ENCODE results near the gene YEATS2. TPM values are rescaled to one million over a fixed set of nuclear protein-coding genes. Genes with fewer than 3 reads are reported as not detected.

The YEATS2 gene
- polyA plus RNA-seq, 3 donors, result 4.2 to 33.0 (median 5.0) TPM

DNA sequence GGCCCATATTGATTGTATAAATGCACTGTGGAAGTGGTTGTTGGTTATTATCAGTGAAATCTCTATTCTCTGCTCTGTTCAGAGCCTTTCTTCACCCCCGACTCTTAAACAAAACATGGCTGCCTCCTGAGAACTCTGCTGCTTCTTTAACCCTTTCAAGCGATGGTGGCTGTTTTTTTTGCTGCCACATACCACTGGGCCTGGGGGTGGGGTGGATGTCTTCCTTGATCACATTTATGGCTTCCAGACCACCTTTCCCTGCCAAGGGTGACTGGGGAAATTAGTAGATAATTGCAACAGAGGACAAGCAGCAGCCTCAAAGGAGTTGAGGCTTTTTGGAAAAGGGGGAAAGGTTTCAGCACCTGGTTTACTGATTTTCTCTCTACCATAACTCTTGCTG, 32.8 kb downstream of the YEATS2 start:
- Histone ChIP-seq H2AFZ (ENCODE audit: insufficient read depth, low read depth, low read length, poor library complexity, severe bottlenecking) (no peak overlapping the region), H3K9me3 (replicated peaks in 1 of 2; ENCODE audit: control insufficient read depth in 1 of 2, insufficient read depth in 1 of 2, low read length in 2 of 2) (no peaks in the 10 kb centered on the region), H3K36me3 (replicated peaks in 1 of 2; ENCODE audit: control insufficient read depth in 1 of 2, insufficient read depth in 2 of 2, low read length in 2 of 2) (peaks cover 82 to 94% of the 10 kb centered on the region in 2 donors), H3K79me2 (ENCODE audit: insufficient read depth, low read length) (no peaks in the 10 kb centered on the region), H3K27me3 (ENCODE audit: control insufficient read depth in 2 of 2, insufficient read depth in 2 of 2, low read length in 2 of 2) (no peaks in the 10 kb centered on the region), H3K4me1 (ENCODE audit: control insufficient read depth in 1 of 2, insufficient read depth in 2 of 2, low read length in 2 of 2) (no peaks in the 10 kb centered on the region), H3K4me3 (replicated peaks in 1 of 3; ENCODE audit: low read depth in 2 of 3, low read length in 3 of 3) (no peak overlapping the region), H3K27ac (ENCODE audit: low read depth in 1 of 2, low read length in 2 of 2) (no peak overlapping the region), H3K9ac (ENCODE audit: insufficient read depth, low read length, poor library complexity, severe bottlenecking) (no peak overlapping the region), H4K20me1 (ENCODE audit: insufficient read depth, low read length) (no peaks in the 10 kb centered on the region), H3K4me2 (replicated peaks; ENCODE audit: extremely low read depth, low read length, poor library complexity, severe bottlenecking) (no peak overlapping the region)
- Mint-ChIP-seq H3K27me3 (ENCODE audit: low read depth in 3 of 3) (no peaks in the 10 kb centered on the region), H3K4me3 (no peak overlapping the region), H3K27ac (no peak overlapping the region), H3K36me3 (peaks cover 77 to 93% of the 10 kb centered on the region in 2 donors), H3K4me1 (no peaks in the 10 kb centered on the region), H3K9me3 (peaks cover 0 to 3% (median 0%) of the 10 kb centered on the region in 7 donors)
- intact Hi-C loops (cut with micrococcal nuclease), result no loop called here
- no peak for DNase-seq
- TF ChIP-seq, protein P1, sequence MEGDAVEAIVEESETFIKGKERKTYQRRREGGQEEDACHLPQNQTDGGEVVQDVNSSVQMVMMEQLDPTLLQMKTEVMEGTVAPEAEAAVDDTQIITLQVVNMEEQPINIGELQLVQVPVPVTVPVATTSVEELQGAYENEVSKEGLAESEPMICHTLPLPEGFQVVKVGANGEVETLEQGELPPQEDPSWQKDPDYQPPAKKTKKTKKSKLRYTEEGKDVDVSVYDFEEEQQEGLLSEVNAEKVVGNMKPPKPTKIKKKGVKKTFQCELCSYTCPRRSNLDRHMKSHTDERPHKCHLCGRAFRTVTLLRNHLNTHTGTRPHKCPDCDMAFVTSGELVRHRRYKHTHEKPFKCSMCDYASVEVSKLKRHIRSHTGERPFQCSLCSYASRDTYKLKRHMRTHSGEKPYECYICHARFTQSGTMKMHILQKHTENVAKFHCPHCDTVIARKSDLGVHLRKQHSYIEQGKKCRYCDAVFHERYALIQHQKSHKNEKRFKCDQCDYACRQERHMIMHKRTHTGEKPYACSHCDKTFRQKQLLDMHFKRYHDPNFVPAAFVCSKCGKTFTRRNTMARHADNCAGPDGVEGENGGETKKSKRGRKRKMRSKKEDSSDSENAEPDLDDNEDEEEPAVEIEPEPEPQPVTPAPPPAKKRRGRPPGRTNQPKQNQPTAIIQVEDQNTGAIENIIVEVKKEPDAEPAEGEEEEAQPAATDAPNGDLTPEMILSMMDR (IDR thresholded peaks at IDR 0.05), result no peak
- WGBS (ENCODE audit: insufficient coverage), result no CpG with 5 or more reads among the region's 2 CpGs

DNA sequence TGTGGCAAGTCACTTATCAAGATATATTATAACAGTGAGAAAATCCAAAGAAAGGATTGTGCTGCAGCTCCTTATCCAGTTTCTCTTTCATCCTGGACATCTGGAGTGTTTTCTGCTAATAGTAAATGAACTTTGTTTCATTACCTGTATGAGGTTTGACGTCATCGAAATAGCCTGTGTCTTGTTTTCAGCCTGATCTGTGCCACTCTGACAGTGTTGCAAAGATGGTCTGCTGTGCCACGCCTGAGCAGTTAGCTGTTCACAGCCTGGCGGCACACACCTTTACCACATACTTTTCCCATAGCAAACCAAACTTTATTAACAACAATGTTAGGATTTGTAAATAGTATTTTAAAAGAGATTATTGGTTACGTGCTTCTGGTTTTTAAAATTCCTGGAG, 34.0 kb downstream of the YEATS2 start:
- no CpG with 5 or more reads among the region's 5 CpGs for WGBS (ENCODE audit: insufficient coverage)
- H3K9ac ChIP-seq (ENCODE audit: insufficient read depth, low read length, poor library complexity, severe bottlenecking), result no peak overlapping the region
- Mint-ChIP-seq H3K4me3 (no peak overlapping the region), H3K9me3 (peaks cover 0 to 3% (median 0%) of the 10 kb centered on the region in 7 donors), H3K36me3 (peaks cover 75 to 93% of the 10 kb centered on the region in 2 donors), H3K27ac (peak overlapping the region in 1 of 7 donors; percentile 27), H3K4me1 (no peaks in the 10 kb centered on the region), H3K27me3 (ENCODE audit: low read depth in 3 of 3) (no peaks in the 10 kb centered on the region)
- no peaks in the 10 kb centered on the region for H3K27me3 ChIP-seq (ENCODE audit: control insufficient read depth in 2 of 2, insufficient read depth in 2 of 2, low read length in 2 of 2)
- intact Hi-C loops (cut with micrococcal nuclease), result no loop called here
- DNase-seq, result no peak
- H2AFZ ChIP-seq (ENCODE audit: insufficient read depth, low read depth, low read length, poor library complexity, severe bottlenecking), result no peak overlapping the region
- H3K27ac ChIP-seq (ENCODE audit: low read depth in 1 of 2, low read length in 2 of 2), result no peak overlapping the region
- no peak overlapping the region for H3K4me2 ChIP-seq (replicated peaks; ENCODE audit: extremely low read depth, low read length, poor library complexity, severe bottlenecking)
- H4K20me1 ChIP-seq (ENCODE audit: insufficient read depth, low read length), result no peaks in the 10 kb centered on the region
- TF ChIP-seq, protein P1 (IDR thresholded peaks at IDR 0.05), result no peak
- peaks cover 80 to 94% of the 10 kb centered on the region in 2 donors for H3K36me3 ChIP-seq (replicated peaks in 1 of 2; ENCODE audit: control insufficient read depth in 1 of 2, insufficient read depth in 2 of 2, low read length in 2 of 2)
- H3K79me2 ChIP-seq (ENCODE audit: insufficient read depth, low read length), result no peaks in the 10 kb centered on the region
- no peak overlapping the region for H3K4me3 ChIP-seq (replicated peaks in 1 of 3; ENCODE audit: low read depth in 2 of 3, low read length in 3 of 3)
- H3K9me3 ChIP-seq (replicated peaks in 1 of 2; ENCODE audit: control insufficient read depth in 1 of 2, insufficient read depth in 1 of 2, low read length in 2 of 2), result no peaks in the 10 kb centered on the region
- no peaks in the 10 kb centered on the region for H3K4me1 ChIP-seq (ENCODE audit: control insufficient read depth in 1 of 2, insufficient read depth in 2 of 2, low read length in 2 of 2)
